Neural progenitor cell (in vitro differentiated cells): ENCODE results near the gene SPSB1. TPM values are rescaled to one million over a fixed set of nuclear protein-coding genes. Genes with fewer than 3 reads are reported as not detected.

Experiments used
- DNase-seq: peaks from one replicate; pipeline ENCODE4 v3.0.0-alpha.2; 2016; ENCODE audit warnings: low spot score
- H2AFZ ChIP-seq: fragments of 200-600 bp; sonication (generic); replicated peaks from 2 replicates; pipeline ENCODE4 v1.6.1; 2016; ENCODE audit warnings: antibody characterized with exemption
- H3F3A ChIP-seq: fragments of 200-600 bp; sonication (generic); 2 replicates; pipeline ENCODE4 v1.6.1; 2016; ENCODE audit warnings: antibody characterized with exemption, low read depth
- H3K27ac ChIP-seq: fragments of 200-600 bp; sonication (generic); 2 replicates; pipeline ENCODE4 v1.5.1; 2016; ENCODE audit warnings: mild to moderate bottlenecking
- H3K27me3 ChIP-seq: fragments of 200-600 bp; sonication (generic); 2 replicates; pipeline ENCODE4 v1.6.1; 2016; ENCODE audit warnings: mild to moderate bottlenecking, moderate library complexity
- H3K36me3 ChIP-seq: fragments of 200-600 bp; sonication (generic); 2 replicates; pipeline ENCODE4 v1.5.1; 2016
- H3K4me1 ChIP-seq: fragments of 200-600 bp; sonication (generic); 2 replicates; pipeline ENCODE4 v1.6.1; 2016; ENCODE audit warnings: mixed run types
- H3K4me2 ChIP-seq: fragments of 200-600 bp; sonication (generic); 2 replicates; pipeline ENCODE4 v1.6.1; 2016
- H3K4me3 ChIP-seq: fragments of 200-600 bp; sonication (generic); 2 replicates; pipeline ENCODE4 v1.5.1; 2016
- H3K79me2 ChIP-seq: fragments of 200-600 bp; sonication (generic); 2 replicates; pipeline ENCODE4 v1.6.1; 2016; ENCODE audit warnings: low read depth
- H3K9ac ChIP-seq: fragments of 200-600 bp; sonication (generic); 2 replicates; pipeline ENCODE4 v1.6.1; 2016
- H3K9me3 ChIP-seq: fragments of 200-600 bp; sonication (generic); 2 replicates; pipeline ENCODE4 v1.5.1; 2016; ENCODE audit warnings: low read depth
- H4K20me1 ChIP-seq: fragments of 200-600 bp; sonication (generic); 2 replicates; pipeline ENCODE4 v1.6.1; 2016; ENCODE audit warnings: low read depth
- H3K27ac Mint-ChIP-seq: 3 replicates; pipeline ENCODE4 v1.8.0; 2021; ENCODE audit warnings: mixed read lengths
- H3K27me3 Mint-ChIP-seq: 2 replicates; pipeline ENCODE4 v1.8.0; 2022; ENCODE audit warnings: low read depth, mild to moderate bottlenecking, inconsistent platforms, moderate library complexity, mixed read lengths; ENCODE audit not compliant: insufficient read depth
- H3K36me3 Mint-ChIP-seq: 3 replicates; pipeline ENCODE4 v1.8.0; 2021; ENCODE audit warnings: mixed read lengths
- H3K4me1 Mint-ChIP-seq: 3 replicates; pipeline ENCODE4 v1.8.0; 2021; ENCODE audit warnings: mixed read lengths
- H3K4me3 Mint-ChIP-seq: 3 replicates; pipeline ENCODE4 v1.8.0; 2021; ENCODE audit warnings: mild to moderate bottlenecking, moderate library complexity, mixed read lengths
- H3K9me3 Mint-ChIP-seq: 3 replicates; pipeline ENCODE4 v1.8.0; 2020; ENCODE audit warnings: mixed read lengths
- EZH2 ChIP-seq: fragments of 200-600 bp; sonication (generic); IDR thresholded peaks from 2 replicates; pipeline ENCODE4 v1.6.1; 2017; ENCODE audit warnings: antibody characterized with exemption, mild to moderate bottlenecking, moderate library complexity
- EZH2phosphoT487 ChIP-seq: fragments of 200-600 bp; sonication (generic); IDR thresholded peaks from 2 replicates; pipeline ENCODE4 v1.6.1; 2017; ENCODE audit warnings: antibody characterized with exemption
- total RNA-seq: library from RNA; depleted of rRNA; stranded (reverse); fragments of >200 nt; gene quantifications from 2 replicates; pipeline ENCODE4 v1.2.3, GENCODE V29; 2015; ENCODE audit warnings: low replicate concordance
- TF ChIP-seq, protein P1 (sequence below): fragments of 200-600 bp; sonication (generic); IDR thresholded peaks from 2 replicates; pipeline ENCODE4 v1.5.1; 2017; ENCODE audit warnings: antibody characterized with exemption, mild to moderate bottlenecking

The SPSB1 gene
- total RNA-seq, 1 donor from 2014 or later: 2.8 TPM

- Histone ChIP-seq H3K79me2 (no peaks in the 10 kb centered on the region), H3K27me3 (no peaks in the 10 kb centered on the region), H3K27ac (no peak overlapping the region), H3K4me3 (no peak overlapping the region), H2AFZ (no peak overlapping the region), H3F3A (no peaks in the 10 kb centered on the region), H3K36me3 (no peaks in the 10 kb centered on the region), H4K20me1 (no peaks in the 10 kb centered on the region), H3K4me1 (no peaks in the 10 kb centered on the region), H3K4me2 (no peak overlapping the region), H3K9ac (no peak overlapping the region), H3K9me3 (no peaks in the 10 kb centered on the region)
- Mint-ChIP-seq H3K36me3 (no peaks in the 10 kb centered on the region), H3K9me3 (peaks cover 5% of the 10 kb centered on the region), H3K27me3 (peaks cover 8% of the 10 kb centered on the region), H3K4me1 (peaks cover 23% of the 10 kb centered on the region), H3K27ac (no peak overlapping the region), H3K4me3 (no peak overlapping the region)
- TF ChIP-seq EZH2 (no peak), EZH2phosphoT487 (no peak)
- TF ChIP-seq, protein P1, sequence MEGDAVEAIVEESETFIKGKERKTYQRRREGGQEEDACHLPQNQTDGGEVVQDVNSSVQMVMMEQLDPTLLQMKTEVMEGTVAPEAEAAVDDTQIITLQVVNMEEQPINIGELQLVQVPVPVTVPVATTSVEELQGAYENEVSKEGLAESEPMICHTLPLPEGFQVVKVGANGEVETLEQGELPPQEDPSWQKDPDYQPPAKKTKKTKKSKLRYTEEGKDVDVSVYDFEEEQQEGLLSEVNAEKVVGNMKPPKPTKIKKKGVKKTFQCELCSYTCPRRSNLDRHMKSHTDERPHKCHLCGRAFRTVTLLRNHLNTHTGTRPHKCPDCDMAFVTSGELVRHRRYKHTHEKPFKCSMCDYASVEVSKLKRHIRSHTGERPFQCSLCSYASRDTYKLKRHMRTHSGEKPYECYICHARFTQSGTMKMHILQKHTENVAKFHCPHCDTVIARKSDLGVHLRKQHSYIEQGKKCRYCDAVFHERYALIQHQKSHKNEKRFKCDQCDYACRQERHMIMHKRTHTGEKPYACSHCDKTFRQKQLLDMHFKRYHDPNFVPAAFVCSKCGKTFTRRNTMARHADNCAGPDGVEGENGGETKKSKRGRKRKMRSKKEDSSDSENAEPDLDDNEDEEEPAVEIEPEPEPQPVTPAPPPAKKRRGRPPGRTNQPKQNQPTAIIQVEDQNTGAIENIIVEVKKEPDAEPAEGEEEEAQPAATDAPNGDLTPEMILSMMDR: no peak
- DNase-seq: no peak
These were observed 50.6 kb downstream of the SPSB1 start for GRCh38 chr1:9343269-9343668.

GRCh38 chr1:9344426-9345200 is 51.9 kb downstream of the SPSB1 start:
- no peaks in the 10 kb centered on the region for H3K9me3 ChIP-seq
- Mint-ChIP-seq H3K9me3 (peaks cover 5% of the 10 kb centered on the region), H3K4me1 (peaks cover 17% of the 10 kb centered on the region), H3K27ac (no peak overlapping the region), H3K4me3 (no peak overlapping the region), H3K27me3 (peaks cover 6% of the 10 kb centered on the region), H3K36me3 (no peaks in the 10 kb centered on the region)
- no peak overlapping the region for H3K9ac ChIP-seq
- TF ChIP-seq EZH2phosphoT487 (no peak), EZH2 (no peak)
- TF ChIP-seq, protein P1: no peak
- no peaks in the 10 kb centered on the region for H3K79me2 ChIP-seq
- H3K27ac ChIP-seq: no peak overlapping the region
- DNase-seq: no peak
- no peak overlapping the region for H3K4me2 ChIP-seq
- no peaks in the 10 kb centered on the region for H3K4me1 ChIP-seq
- H3K27me3 ChIP-seq: no peaks in the 10 kb centered on the region
- H2AFZ ChIP-seq: no peak overlapping the region
- no peak overlapping the region for H3K4me3 ChIP-seq
- no peaks in the 10 kb centered on the region for H3K36me3 ChIP-seq
- H4K20me1 ChIP-seq: no peaks in the 10 kb centered on the region
- no peaks in the 10 kb centered on the region for H3F3A ChIP-seq

DNA sequence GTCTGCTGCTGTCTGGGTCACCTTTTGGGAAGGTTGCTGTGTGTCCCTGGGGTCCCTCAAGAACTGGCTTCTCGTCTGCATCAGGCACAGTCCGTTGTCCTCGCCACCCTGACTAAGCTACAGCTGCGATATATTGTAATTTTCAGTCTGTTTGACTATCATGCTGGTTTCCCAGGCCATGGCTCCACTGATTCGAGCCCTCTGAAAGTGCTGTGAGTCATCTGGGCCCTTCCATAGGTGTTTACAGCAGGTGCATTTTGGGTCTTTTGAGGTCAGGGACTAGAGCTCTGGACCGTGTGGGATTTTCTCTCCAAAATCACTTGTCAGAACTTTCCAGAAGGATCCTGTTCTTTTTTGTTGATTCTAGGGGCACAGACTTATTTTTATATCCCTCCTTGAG is 52.8 kb downstream of the SPSB1 start:
- no peak overlapping the region for H2AFZ ChIP-seq
- no peaks in the 10 kb centered on the region for H3F3A ChIP-seq
- H3K4me1 ChIP-seq: no peaks in the 10 kb centered on the region
- no peak overlapping the region for H3K4me2 ChIP-seq
- H3K9me3 Mint-ChIP-seq: peaks cover 5% of the 10 kb centered on the region
- no peak for DNase-seq
- H3K4me1 Mint-ChIP-seq: peaks cover 22% of the 10 kb centered on the region
- H3K79me2 ChIP-seq: no peaks in the 10 kb centered on the region
- H3K27ac ChIP-seq: no peak overlapping the region
- H3K27me3 Mint-ChIP-seq: peaks cover 6% of the 10 kb centered on the region
- no peak overlapping the region for H3K4me3 Mint-ChIP-seq
- no peaks in the 10 kb centered on the region for H4K20me1 ChIP-seq
- H3K9me3 ChIP-seq: no peaks in the 10 kb centered on the region
- H3K36me3 Mint-ChIP-seq: no peaks in the 10 kb centered on the region
- H3K9ac ChIP-seq: no peak overlapping the region
- H3K36me3 ChIP-seq: no peaks in the 10 kb centered on the region
- H3K27me3 ChIP-seq: no peaks in the 10 kb centered on the region
- peak overlapping the region; percentile 91 for H3K27ac Mint-ChIP-seq
- TF ChIP-seq, protein P1: no peak
- TF ChIP-seq EZH2phosphoT487 (no peak), EZH2 (no peak)
- H3K4me3 ChIP-seq: no peak overlapping the region
